GM21529 (cell line): ENCODE measurements around the gene CHMP4B.

Source experiments
- ATAC-seq: cut with Tn5 transposase; IDR thresholded peaks from one replicate; pipeline ENCODE4 v1.9.1; 2021; ENCODE audit not compliant: unreplicated experiment

CHMP4B gene

DNA sequence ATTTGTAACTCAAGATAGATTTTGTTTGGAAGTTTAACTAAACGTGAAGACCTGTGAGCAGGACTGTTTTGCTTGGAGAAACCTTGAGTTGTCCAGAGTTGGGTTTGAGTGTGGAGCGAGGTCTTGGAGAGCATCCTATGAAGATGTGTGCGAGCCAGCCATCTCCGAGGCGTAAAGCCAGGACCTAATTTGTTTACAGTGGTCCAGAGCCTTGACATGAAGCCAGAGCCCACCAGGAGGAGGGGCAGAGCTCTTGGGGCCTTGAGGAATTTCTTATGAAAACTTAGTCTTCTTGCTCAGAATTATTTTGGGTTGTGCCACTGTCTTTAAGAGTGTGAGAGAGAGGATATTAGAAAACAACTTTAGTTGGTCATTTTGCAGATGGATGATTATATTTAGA, 6.3 kb downstream of the CHMP4B start:
- ATAC-seq, result no peak

DNA sequence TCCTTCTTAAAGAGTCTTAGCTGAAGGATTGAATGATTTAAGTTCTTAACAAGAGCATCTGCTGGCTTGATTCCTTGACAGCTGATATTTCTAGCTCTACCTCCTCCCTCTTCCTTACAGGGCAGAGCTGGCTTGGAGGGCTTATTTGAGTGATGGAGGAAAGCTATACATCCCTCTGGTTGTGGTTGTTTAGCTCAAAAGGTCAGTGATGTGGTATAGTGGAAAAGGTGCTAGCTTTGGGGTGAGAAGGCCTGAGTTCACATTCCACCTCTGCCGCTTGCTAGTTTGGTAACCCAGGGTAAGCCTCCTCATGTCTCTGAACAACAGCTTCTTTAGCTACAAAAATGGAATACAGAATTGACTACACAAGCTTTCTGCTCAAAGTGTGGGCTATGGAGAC, 8.3 kb downstream of the CHMP4B start:
- ATAC-seq, result no peak

DNA sequence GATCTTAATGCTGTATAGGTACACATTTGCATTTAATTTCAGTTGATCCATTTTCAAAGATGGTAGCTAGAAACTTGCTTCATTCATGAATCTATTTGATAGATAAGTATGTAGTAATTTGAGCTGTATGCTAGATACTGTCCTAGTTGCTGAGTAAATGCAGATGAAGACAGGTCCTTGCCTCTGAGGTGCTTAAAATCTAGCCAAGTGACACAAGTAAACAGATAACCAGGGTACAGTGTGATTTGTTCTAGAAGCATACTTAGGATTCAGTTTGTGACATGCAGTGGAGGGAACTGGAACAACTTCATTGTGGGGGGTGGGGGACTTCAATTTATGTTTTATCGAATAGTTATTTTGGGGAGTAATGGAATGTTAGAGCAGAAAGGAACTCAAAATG, 9.2 kb downstream of the CHMP4B start:
- no peak for ATAC-seq

DNA sequence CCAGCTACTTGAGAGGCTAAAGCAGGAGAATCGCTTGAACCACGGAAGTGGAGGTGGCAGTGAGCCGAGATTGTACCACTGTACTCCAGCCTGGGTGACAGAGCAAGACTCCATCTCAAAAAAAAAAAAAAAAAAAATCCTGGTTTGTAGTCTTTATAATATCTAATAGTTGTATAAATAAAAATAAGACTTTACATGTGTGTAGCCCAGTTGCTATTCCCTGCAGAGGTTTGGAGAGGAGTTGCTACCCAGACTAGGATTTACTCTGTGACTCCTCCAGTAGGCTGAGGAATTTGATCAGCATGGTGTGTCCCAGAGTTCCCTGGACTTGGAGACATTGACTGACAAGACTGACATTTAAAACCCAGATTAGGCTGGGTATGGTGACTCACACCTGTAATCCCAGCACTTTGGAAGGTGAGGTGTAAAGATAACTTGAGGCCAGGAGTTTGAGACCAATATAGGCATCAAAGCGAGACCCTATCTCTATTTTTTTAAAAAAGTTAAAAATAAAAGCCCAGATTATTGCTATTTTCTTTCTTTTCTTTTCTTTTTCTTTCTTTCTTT, 10.2 kb downstream of the CHMP4B start:
- ATAC-seq, result no peak

DNA sequence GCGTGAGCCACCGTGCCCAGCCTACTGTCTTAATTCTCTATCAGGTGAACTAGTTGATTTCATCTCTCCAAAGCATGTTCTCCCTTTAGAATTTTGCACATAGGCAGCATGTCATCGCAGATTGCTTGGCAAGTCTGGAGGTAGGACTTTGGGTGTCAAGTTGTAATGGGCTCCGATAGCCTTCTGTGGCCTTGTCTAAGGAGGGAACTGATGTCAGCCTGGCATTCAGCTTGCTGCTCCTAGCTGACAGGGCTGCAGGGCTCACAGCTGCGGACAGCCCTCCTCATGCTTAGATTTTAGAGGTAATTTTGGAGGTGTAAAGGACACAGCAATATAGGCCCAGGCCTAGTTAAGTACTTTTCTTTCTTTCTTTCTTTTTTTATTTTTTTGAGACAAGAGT, 11.3 kb downstream of the CHMP4B start:
- ATAC-seq, result no peak

DNA sequence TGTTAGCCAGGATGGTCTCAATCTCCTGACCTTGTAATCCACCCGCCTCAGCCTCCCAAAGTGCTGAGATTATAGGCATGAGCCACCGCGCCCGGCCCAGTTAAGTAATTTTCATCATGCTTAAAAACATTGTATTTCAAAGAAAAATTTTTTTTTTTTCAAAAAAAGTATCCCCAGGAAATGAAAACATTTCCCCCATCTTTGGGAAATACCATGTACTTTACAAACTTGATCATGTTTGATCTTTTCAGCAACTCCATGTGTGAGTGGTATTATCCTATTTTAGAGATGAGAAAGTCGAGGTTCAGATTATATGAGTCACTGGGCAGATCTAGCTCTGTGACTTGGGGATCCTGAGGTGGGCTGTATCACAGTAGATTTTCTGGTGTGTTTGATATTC, 11.8 kb downstream of the CHMP4B start:
- ATAC-seq, result no peak

DNA sequence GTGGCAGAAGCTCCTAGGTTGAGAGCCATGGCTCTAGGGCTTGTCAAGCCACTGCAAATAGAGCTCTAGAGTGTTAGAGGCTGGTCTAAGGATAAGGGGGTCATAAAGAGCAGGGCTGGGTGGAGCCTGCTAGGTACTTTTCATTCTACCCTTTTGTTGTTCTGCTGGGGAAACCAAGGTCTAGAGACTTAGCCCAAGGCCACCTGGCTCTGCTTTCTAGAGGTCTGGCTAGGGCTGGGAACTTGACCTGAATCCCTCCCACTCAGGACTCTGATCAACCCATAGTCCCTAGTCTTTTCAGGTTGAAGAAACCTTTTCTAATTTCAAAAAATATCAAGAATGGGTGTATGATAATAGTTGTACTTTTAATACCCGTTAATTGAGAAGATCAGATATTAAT, 13.7 kb downstream of the CHMP4B start:
- ATAC-seq, result no peak

DNA sequence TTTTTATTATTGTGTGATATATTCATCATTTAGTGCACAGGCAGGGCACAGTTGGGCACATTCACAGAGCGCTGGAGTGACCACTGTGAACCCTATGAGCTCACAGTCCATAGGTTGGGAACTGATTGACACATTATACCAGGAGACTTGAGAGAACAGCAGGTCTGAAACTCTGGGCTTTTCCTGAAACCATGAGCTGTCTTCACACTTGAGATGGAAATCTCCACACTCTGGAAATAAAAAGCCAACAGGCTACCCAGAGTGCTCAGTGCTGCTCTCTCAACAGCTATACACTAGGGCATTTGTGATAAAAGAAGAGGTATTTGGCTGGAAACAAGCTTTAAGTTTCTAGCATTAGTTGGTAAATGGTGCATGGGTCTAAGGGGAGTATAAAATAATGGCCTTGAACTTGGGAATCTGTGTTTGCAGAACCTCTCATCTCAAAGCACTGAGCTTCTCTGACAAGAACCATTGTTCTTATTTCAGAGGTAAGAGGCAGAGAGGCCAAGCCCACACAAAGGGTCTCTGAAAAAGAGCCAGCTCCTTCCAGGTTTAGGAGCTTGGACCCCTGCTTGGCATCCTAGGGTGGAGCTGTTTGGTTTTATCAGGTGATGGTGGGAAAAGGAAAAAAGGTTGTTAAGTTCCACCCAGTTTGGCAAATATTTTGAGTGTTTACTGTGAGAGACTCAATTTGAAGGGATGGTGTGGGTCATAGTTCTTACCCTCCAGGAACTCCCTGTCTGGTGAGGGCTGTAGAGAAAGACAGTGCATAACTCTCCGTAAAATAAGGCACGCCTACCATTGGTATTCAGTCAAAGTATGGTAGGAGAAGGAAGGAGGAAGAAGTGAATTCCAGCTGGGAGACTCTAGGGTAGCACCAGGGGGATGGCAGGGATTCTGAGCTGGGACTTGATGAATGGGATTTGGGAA, 14.5 kb downstream of the CHMP4B start:
- no peak for ATAC-seq

DNA sequence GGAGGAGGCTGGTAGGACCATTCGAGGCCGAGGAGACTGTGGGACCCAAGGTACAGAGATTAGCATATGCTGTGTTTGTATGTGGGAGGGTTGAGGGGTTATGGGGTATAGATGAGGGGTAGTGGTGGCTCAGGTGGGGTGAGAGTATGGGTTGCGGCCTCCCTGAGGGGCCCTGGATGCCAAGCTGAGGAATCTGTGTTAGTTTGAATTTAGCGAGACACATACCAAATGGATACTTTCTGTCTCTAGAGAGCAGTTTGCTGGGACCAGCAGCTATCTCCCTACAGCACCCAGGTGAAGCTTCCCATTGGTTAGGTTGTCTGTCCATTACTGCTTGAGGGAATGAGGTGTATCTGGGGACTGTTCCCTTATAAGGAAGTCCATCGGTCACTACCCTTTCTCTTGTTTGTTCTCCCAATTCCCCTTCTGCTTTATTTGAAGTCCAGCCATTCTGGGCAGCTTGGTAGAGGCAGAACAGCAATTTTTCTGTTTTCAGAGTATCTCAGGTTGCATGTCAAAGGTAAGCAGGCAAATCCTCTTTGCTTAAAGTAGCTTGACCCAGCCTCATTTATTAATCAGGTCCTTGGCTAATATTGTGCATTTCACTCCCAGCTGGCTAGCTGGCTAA, 15.2 kb downstream of the CHMP4B start:
- ATAC-seq, result no peak

DNA sequence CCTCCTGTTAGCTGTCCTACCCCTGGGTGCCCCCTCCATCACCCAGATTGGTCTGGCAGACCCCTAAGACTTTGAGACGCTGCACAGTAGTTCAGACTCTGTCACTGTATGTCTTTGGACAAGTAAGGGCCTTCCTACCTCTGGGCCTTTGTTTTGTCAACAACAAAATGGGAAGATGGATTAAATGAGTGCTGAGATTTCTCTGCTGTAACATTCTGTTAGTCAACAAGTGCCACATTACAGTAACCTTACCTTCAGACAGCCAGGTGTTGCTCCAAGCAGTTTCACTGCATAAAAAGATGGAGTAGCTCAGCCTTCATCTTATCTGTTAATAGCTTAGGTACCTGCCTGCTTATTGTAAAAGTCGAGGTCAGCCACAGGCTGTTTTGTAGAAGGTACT, 16.0 kb downstream of the CHMP4B start:
- ATAC-seq, result no peak

DNA sequence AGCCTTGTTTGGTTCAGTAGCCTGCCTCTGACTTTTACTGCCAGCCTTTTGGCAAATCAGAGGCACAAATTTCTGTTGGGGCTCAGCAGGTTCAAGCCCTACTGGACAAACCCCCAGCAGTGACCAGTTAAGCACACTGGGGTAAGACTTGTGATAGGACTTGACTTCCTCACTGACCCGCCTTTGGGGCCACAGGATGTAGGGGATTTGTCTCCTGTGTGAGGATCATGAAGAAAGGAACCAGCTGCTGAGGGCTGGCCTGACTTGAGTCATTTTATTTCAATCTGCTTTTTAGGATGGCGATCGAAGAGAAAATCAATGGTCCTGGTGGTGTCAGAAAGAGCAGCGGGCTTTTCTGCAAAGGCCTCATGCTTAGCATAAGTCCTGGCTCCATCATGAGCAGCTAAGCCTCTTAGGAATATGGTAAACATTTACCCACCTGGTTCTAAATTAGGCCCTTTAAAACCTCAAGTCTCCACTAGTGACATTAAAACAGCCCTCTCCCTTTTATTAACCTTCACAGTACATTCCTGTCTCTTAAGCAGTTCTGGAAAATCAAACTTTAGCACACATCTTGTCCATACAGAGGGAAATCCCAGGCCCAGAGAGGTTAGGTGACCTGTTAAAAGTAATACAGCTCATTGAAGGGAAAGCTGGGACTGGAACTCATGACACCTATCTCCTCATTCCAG, 16.6 kb downstream of the CHMP4B start:
- ATAC-seq, result no peak

DNA sequence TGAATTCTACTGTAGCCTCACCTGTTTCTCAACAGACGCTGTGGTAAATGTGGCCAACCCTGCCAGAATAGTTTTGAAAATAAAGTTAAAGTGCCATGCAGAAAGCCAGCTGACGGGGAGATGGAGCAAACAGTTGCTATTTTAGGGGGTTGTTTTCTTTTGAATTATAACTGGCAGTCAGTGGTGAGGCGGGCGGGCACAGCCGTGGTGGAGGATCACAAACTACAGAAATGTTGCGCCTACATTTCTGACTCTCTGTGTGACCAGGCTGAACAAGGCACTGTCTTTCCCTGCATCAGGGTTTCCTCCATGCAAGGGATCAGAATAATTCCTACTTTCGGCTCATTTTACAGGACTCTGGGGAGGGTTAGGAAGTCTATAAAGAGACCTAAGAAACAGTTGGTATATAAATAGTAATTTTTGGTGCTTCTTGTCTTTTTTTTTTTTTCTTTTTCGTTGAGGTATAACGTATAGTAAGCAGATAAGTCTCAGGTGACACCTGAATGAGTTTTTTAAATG, 17.2 kb downstream of the CHMP4B start:
- no peak for ATAC-seq

DNA sequence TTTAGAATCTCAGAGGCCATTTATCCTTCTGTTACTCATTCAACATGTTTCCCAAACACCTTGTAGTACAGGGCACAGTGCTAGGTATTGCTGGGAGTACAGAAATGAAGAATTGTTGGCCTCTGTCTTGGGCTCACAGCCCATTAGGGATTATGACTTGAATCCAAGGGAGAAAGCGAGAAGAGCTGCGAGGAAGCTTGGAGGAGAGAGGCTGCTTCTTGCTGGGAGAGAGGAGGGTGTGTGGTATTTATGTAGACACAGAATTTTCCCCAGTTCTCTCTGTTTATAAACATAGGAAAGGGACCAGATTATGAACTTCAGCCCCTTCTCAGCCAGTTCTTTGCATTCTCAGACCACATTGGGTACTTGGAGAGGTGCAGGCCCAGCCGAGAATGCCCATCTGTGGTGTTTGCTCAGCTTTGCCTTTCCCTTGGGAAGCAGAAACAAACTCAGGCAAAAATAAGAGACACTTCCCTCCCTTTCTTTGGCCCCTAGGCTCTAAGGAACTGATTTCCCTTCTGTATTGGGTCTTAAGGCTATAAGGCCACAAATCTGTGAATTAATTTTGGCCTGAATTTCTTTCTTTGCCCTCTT, 17.9 kb downstream of the CHMP4B start:
- ATAC-seq, result no peak

DNA sequence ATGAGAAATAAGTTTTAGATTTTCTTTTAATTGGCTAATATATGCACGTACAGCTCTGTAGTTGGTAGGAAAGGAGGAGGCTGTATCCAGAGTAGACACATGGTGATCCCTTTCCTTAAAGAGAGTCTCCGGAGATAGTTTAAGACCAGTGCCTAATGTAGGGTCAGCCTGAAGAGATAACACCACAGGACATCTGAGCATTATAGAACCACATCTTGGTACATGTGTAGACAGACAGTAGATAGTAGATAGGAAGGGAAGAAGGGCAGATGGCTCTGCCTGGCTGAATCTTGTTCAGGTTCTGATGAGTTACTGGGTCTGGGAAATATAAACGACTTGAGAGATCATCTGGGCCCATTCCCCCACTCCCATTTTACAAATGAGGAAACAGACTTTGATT, 18.5 kb downstream of the CHMP4B start:
- no peak for ATAC-seq

DNA sequence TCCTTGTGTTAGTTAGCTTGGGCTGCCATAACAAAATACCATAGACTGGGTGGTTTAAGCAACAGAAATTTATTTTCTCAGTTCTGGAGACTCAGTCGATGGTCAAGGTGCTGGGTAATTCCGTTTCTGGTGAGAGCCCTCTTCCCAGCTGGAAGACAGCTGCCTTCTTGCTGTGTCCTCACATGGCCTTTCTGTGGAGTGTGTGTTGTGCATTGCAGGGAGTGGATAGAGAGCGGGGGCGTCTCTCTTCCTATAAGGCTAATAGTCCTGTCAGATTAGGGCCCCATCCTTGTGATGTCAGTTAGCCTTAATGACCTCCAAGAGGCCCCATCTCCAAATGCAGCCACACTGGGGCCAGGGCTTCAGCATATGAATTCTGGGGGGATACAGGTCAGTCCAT, 19.2 kb downstream of the CHMP4B start:
- no peak for ATAC-seq

DNA sequence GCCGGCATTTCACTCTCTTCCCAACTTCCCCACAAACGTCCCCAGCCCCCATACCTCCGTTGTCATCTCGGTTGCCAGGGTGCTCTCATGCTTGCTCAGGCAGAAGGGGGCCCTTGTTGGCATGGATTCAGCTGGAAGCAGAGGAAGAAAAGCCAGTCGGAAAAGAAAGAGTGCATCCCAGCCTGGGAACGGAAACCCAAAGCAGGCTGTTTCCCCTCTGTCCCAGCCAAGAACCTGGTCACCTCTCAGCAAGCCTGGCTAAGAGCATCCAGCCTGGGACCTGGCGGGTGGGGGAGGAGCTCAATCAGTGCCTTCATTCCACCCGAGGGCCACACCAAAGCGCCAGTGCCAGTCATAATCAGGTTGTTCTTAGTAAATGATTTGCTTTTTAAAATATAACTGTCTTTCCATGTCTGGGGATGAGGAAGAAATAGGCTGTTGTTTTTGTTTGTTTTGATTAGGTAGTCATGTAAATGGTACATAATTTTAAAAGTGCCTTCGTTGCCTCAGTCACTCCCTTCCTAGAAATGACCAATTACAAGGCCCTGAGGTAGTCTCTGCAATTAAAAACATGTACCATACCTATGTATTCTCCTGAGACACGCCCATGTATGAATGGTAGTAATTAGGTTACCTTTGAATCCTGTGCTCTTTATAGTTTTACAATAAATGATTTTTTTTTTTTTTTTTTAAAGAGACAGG, 21.1 kb downstream of the CHMP4B start:
- ATAC-seq, result no peak

DNA sequence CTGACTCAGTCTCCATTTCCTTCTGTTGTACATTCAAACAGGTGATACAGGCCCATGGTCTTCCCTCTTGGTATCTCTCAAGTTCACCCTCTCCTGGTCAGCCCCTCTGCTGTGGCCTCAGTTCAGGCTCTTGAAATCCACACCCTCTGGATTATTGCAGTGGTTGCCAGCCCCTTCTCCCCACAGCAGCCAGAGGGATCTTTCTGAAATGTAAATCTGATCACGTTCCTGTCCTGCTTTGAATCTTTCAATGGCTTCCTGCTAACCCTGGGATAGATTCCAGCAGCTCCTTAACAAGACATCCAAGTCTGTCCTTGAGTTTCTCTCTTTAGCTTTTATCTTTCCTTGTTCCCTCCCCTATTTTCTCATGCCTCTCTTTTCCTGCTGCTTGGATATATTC, 22.2 kb downstream of the CHMP4B start:
- no peak for ATAC-seq

DNA sequence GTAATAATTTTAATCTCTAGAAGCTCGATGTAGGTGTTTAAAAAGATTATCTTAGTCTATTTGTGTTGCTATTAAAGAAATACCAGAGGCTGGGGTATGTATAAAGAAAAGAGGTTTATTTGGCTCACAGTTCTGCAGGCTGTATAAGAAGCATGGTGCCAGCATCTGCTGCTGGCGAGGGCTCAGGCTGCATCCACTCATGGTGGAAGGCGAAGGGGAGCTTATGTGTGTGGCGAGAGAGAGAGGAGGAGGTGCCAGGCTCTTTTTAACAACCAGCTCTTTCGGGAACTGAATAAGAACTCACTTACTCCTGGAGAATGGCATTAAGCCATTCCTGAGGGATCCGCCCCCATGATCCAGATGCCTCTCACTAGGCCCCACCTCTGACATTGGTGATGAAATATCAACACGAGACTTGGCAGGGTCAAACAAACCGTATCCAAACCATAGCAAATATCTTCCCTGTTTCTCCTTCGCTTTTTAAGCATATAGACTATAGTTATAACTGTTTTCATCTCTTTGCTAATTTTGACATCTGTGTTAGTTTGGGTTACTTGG, 24.5 kb downstream of the CHMP4B start:
- ATAC-seq, result no peak

DNA sequence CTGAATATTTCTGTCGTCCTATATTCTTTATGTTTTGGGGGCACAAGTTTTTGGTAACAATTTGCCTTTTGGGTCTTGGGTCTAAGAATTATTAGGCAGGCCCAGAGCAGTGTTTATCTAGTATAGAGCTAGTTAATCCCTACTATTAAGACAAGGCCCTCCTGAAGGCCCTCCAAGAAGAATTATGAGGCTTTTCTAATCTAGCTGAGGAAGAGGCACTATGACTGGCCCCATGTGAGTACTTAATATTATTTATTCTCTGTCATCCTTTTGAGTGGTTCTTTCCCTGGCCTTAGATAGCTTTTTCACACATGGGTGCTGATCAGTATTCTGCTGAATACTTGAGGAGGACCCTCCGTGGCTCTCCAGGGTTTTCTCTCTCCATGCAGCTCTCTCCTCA, 25.1 kb downstream of the CHMP4B start:
- no peak for ATAC-seq
